ENCODE results near the gene PRADC1.

DNA sequence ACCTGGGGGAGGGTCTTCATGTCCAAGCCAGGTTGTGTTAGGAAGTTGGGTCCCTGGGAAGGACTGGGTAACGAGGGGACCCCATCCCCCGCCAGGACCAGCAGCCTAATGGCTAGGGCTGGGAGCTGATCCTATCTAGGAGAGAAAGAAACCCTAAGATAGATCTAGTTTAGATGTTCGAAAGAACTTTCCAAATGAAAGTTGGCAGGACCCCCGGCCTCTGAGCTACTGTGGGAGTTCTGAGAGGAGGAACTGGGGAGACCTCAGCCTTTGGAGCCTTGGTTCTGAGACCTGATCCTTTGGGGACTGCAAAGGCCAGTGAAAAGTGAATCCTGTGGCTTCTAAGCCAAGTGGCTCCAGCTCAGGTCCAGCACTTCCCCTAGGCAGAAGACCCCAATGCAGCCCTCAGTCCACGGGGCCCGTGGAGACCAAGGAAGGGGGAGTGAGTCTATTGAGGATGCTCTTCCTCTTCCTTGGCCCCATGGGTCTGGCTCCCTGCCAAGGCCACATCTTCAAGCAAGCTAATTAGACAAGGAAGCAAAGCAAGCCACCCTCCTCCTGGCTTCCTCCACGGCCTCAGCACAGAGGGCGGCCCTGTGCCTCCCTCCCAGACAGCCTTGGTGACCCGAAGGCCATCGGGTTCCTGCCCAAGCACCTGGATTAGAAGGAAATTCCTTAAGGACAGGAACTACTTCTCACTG is 24.5 kb upstream of the PRADC1 start:
- TF ChIP-seq, protein P1, sequence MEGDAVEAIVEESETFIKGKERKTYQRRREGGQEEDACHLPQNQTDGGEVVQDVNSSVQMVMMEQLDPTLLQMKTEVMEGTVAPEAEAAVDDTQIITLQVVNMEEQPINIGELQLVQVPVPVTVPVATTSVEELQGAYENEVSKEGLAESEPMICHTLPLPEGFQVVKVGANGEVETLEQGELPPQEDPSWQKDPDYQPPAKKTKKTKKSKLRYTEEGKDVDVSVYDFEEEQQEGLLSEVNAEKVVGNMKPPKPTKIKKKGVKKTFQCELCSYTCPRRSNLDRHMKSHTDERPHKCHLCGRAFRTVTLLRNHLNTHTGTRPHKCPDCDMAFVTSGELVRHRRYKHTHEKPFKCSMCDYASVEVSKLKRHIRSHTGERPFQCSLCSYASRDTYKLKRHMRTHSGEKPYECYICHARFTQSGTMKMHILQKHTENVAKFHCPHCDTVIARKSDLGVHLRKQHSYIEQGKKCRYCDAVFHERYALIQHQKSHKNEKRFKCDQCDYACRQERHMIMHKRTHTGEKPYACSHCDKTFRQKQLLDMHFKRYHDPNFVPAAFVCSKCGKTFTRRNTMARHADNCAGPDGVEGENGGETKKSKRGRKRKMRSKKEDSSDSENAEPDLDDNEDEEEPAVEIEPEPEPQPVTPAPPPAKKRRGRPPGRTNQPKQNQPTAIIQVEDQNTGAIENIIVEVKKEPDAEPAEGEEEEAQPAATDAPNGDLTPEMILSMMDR (conservative IDR thresholded peaks at IDR 0.05 in 1 of 2, IDR thresholded peaks at IDR 0.05 in 1 of 2; ENCODE audit: low read depth in 1 of 2, low read length in 2 of 2), result no peak
- no peak for TF ChIP-seq EZH2 (IDR thresholded peaks at IDR 0.05; ENCODE audit: low read length, missing control alignments)

All from fibroblast of lung (primary cell).